ENCODE results near the gene ASPHD1. TPM values are rescaled to one million over a fixed set of nuclear protein-coding genes. Genes with fewer than 3 reads are reported as not detected.

ASPHD1 gene
- total and polyA plus RNA-seq, 2 experiments from 2014 or later = 18.6 to 35.5 TPM

- no peak for DNase-seq (ENCODE audit: low spot score)
Measured at GRCh38 chr16:29892458-29892813, 7.9 kb upstream of the ASPHD1 start.

GRCh38 chr16:29893553-29893952 is 6.7 kb upstream of the ASPHD1 start:
- 86% methylated on average over 3 of the region's 3 CpGs for WGBS (ENCODE audit: low lambda C conversion rate, missing lambda C conversion rate)
- H3K4me1 ChIP-seq (ENCODE audit: insufficient read depth) = peaks cover 14% of the 10 kb centered on the region
- no peak overlapping the region for H2AFZ ChIP-seq
- H3K9me3 ChIP-seq (ENCODE audit: low read depth) = no peaks in the 10 kb centered on the region
- no peak overlapping the region for H3K27ac ChIP-seq
- no peaks in the 10 kb centered on the region for H3K36me3 ChIP-seq (replicated peaks; ENCODE audit: insufficient read depth, low read depth)
- H3K4me2 ChIP-seq = no peak overlapping the region
- no peaks in the 10 kb centered on the region for H3K9me2 ChIP-seq (replicated peaks; ENCODE audit: insufficient read depth)
- H3K79me2 ChIP-seq = no peaks in the 10 kb centered on the region
- no peak for TF ChIP-seq EZH2 (IDR thresholded peaks at IDR 0.05; ENCODE audit: borderline replicate concordance)
- TF ChIP-seq, protein P1, sequence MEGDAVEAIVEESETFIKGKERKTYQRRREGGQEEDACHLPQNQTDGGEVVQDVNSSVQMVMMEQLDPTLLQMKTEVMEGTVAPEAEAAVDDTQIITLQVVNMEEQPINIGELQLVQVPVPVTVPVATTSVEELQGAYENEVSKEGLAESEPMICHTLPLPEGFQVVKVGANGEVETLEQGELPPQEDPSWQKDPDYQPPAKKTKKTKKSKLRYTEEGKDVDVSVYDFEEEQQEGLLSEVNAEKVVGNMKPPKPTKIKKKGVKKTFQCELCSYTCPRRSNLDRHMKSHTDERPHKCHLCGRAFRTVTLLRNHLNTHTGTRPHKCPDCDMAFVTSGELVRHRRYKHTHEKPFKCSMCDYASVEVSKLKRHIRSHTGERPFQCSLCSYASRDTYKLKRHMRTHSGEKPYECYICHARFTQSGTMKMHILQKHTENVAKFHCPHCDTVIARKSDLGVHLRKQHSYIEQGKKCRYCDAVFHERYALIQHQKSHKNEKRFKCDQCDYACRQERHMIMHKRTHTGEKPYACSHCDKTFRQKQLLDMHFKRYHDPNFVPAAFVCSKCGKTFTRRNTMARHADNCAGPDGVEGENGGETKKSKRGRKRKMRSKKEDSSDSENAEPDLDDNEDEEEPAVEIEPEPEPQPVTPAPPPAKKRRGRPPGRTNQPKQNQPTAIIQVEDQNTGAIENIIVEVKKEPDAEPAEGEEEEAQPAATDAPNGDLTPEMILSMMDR (IDR thresholded peaks at IDR 0.05; ENCODE audit: poor library complexity) = no peak
- H3K4me3 ChIP-seq = no peak overlapping the region
- H3K27me3 ChIP-seq = no peaks in the 10 kb centered on the region
- no peak for DNase-seq (ENCODE audit: low spot score)
- no peaks in the 10 kb centered on the region for H4K20me1 ChIP-seq (ENCODE audit: insufficient read depth, poor library complexity, severe bottlenecking)

More at GRCh38 chr16:29892458-29892813, 7.9 kb upstream of the ASPHD1 start:
- no peaks in the 10 kb centered on the region for H4K20me1 ChIP-seq (ENCODE audit: insufficient read depth, poor library complexity, severe bottlenecking)
- peak overlapping the region; percentile 84 for H3K27ac ChIP-seq
- no peaks in the 10 kb centered on the region for H3K9me2 ChIP-seq (replicated peaks; ENCODE audit: insufficient read depth)
- TF ChIP-seq EZH2 (IDR thresholded peaks at IDR 0.05; ENCODE audit: borderline replicate concordance) (no peak), EZH2phosphoT487 (IDR thresholded peaks at IDR 0.05; ENCODE audit: low read depth, severe bottlenecking, unreplicated experiment) (no peak)
- TF ChIP-seq, protein P1 (IDR thresholded peaks at IDR 0.05; ENCODE audit: poor library complexity) = no peak
- H3K4me2 ChIP-seq = peak overlapping the region; percentile 13
- H3K4me1 ChIP-seq (ENCODE audit: insufficient read depth) = peaks cover 14% of the 10 kb centered on the region
- no peak overlapping the region for H2AFZ ChIP-seq
- no peaks in the 10 kb centered on the region for H3K27me3 ChIP-seq
- H3K9me3 ChIP-seq (ENCODE audit: low read depth) = no peaks in the 10 kb centered on the region
- 91% methylated on average over 6 of the region's 6 CpGs for WGBS (ENCODE audit: low lambda C conversion rate, missing lambda C conversion rate)
- H3K79me2 ChIP-seq = no peaks in the 10 kb centered on the region
- H3K4me3 ChIP-seq = no peak overlapping the region
- H3K36me3 ChIP-seq (replicated peaks; ENCODE audit: insufficient read depth, low read depth) = no peaks in the 10 kb centered on the region

- Histone ChIP-seq H4K20me1 (ENCODE audit: insufficient read depth, poor library complexity, severe bottlenecking) (no peaks in the 10 kb centered on the region), H2AFZ (no peak overlapping the region), H3K27ac (no peak overlapping the region), H3K79me2 (no peaks in the 10 kb centered on the region), H3K9me2 (replicated peaks; ENCODE audit: insufficient read depth) (no peaks in the 10 kb centered on the region), H3K27me3 (no peaks in the 10 kb centered on the region), H3K4me3 (no peak overlapping the region), H3K4me1 (ENCODE audit: insufficient read depth) (peaks cover 14% of the 10 kb centered on the region), H3K36me3 (replicated peaks; ENCODE audit: insufficient read depth, low read depth) (no peaks in the 10 kb centered on the region), H3K9me3 (ENCODE audit: low read depth) (no peaks in the 10 kb centered on the region), H3K4me2 (no peak overlapping the region)
- WGBS (ENCODE audit: low lambda C conversion rate, missing lambda C conversion rate) = 83% methylated on average over 4 of the region's 4 CpGs
- no peak for TF ChIP-seq EZH2 (IDR thresholded peaks at IDR 0.05; ENCODE audit: borderline replicate concordance)
- no peak for TF ChIP-seq EZH2phosphoT487 (IDR thresholded peaks at IDR 0.05; ENCODE audit: low read depth, severe bottlenecking, unreplicated experiment)
- TF ChIP-seq, protein P1 (IDR thresholded peaks at IDR 0.05; ENCODE audit: poor library complexity) = no peak
- DNase-seq (ENCODE audit: low spot score) = no peak
Measured at GRCh38 chr16:29894352-29894751, 5.9 kb upstream of the ASPHD1 start.

GRCh38 chr16:29896841-29897240 is 3.4 kb upstream of the ASPHD1 start:
- H3K79me2 ChIP-seq = no peaks in the 10 kb centered on the region
- TF ChIP-seq EZH2phosphoT487 (IDR thresholded peaks at IDR 0.05; ENCODE audit: low read depth, severe bottlenecking, unreplicated experiment) (no peak), EZH2 (IDR thresholded peaks at IDR 0.05; ENCODE audit: borderline replicate concordance) (no peak)
- TF ChIP-seq, protein P1 (IDR thresholded peaks at IDR 0.05; ENCODE audit: poor library complexity) = no peak
- peaks cover 14% of the 10 kb centered on the region for H3K4me1 ChIP-seq (ENCODE audit: insufficient read depth)
- no peak overlapping the region for H3K4me2 ChIP-seq
- H3K36me3 ChIP-seq (replicated peaks; ENCODE audit: insufficient read depth, low read depth) = no peaks in the 10 kb centered on the region
- no peak overlapping the region for H2AFZ ChIP-seq
- no peak overlapping the region for H3K27ac ChIP-seq
- DNase-seq (ENCODE audit: low spot score) = no peak
- no peaks in the 10 kb centered on the region for H4K20me1 ChIP-seq (ENCODE audit: insufficient read depth, poor library complexity, severe bottlenecking)
- H3K9me2 ChIP-seq (replicated peaks; ENCODE audit: insufficient read depth) = no peaks in the 10 kb centered on the region
- H3K9me3 ChIP-seq (ENCODE audit: low read depth) = no peaks in the 10 kb centered on the region
- H3K4me3 ChIP-seq = no peak overlapping the region
- H3K27me3 ChIP-seq = no peaks in the 10 kb centered on the region
- WGBS (ENCODE audit: low lambda C conversion rate, missing lambda C conversion rate) = 90% methylated on average over 9 of the region's 15 CpGs

All from hepatocyte (in vitro differentiated cells).